22Rv1 (cell line): ENCODE data around the gene SCN4A.
A peak's percentile ranks its signal among the peaks of the same experiment; 100 is the strongest.

Source experiments
- H3K27ac ChIP-seq: fragments of 450-650 bp; 2 replicates; pipeline ENCODE4 v1.5.1; 2017
- CTCF ChIP-seq: fragments of 450-650 bp; IDR thresholded peaks from 2 replicates; pipeline ENCODE4 v1.5.1; 2017; ENCODE audit warnings: mild to moderate bottlenecking
- ZFX ChIP-seq: fragments of 450-650 bp; IDR thresholded peaks from 2 replicates; pipeline ENCODE4 v1.6.1; 2017; ENCODE audit warnings: antibody characterized with exemption, borderline replicate concordance

The SCN4A gene

GRCh38 chr17:63955791-63956190, 16.9 kb downstream of the SCN4A start:
- TF ChIP-seq ZFX (no peak), CTCF (no peak)
- no peak overlapping the region for H3K27ac ChIP-seq

- H3K27ac ChIP-seq, result no peak overlapping the region
- TF ChIP-seq ZFX, result no peak
- no peak for TF ChIP-seq CTCF
Measured at GRCh38 chr17:63955232-63955631, 17.5 kb downstream of the SCN4A start.

- H3K27ac ChIP-seq, result no peak overlapping the region
- TF ChIP-seq ZFX (no peak), CTCF (no peak)
Measured at GRCh38 chr17:63954402-63955063, 18.2 kb downstream of the SCN4A start.

- TF ChIP-seq ZFX (no peak), CTCF (peak; percentile 93)
- no peak overlapping the region for H3K27ac ChIP-seq
Measured at GRCh38 chr17:63950940-63951907, 21.5 kb downstream of the SCN4A start.

- no peak overlapping the region for H3K27ac ChIP-seq
- TF ChIP-seq ZFX (no peak), CTCF (no peak)
Measured at GRCh38 chr17:63949576-63950250, 23.0 kb downstream of the SCN4A start.

GRCh38 chr17:63948521-63948920, 24.2 kb downstream of the SCN4A start:
- H3K27ac ChIP-seq, result no peak overlapping the region
- TF ChIP-seq CTCF (no peak), ZFX (no peak)
